Epidermal melanocyte (primary cell): Measurements from ENCODE around the gene CAP1.
A peak's percentile ranks its signal among the peaks of the same experiment; 100 is the strongest.
"Not testable (repeated sequence)": the region's sequence is repeated elsewhere in the genome, so short reads cannot be mapped to it uniquely, and the experiment has no call there.

Experiments
- DNase-seq: peaks from one replicate; pipeline ENCODE4 v3.0.0; 2011; ENCODE audit warnings: low spot score; ENCODE audit not compliant: insufficient read length

The CAP1 gene

DNA sequence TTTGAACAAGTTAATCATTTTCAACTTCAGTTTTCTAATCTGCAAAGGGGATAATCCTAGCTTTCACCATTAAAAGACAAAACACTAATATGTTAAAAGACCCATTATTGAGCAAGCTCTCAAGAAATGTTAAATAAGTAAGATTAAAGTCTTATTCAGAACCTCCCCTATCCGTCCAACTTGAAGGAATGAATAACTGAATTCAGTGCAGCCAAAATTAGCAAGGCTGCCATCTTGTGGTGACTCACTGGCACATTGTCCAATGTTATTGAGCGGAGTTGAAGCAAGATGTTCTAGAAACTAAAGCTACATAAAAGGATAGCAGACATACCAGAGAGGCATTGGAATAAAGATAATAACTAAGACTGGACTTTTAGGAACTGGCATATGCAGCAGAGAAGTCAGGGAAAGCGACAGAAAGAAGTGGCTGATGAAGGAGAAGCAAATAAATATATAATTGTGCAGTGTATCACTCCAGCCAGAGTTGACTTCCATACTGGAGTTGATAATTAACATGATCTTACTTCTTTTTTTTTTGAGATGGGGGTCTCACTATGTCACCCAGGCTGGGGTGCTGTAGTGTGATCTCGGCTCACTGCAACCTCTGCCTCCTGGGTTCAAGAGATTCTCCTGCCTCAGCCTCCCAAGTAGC lies 8.2 kb upstream of the CAP1 start:
- DNase-seq, result no peak

DNA sequence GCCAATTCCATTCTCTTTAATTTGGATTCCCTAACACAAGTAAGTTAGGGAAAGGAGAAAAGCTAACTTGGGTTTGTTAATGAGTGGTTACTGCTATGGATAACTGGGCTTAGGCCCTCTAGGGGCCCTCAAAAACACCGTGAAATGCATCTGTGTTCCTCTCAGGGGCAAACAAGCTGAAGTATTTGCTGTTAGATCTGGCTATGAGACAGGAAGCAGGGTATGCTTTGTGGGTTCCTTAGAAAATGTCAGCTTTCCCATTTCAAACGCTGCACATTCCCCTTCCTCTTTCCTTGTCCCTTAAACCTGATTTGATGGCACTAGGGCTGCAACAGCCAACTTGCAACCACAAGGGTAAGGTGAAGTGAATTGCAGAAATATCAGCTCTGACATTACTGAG lies 5.7 kb upstream of the CAP1 start:
- no peak for DNase-seq

DNA sequence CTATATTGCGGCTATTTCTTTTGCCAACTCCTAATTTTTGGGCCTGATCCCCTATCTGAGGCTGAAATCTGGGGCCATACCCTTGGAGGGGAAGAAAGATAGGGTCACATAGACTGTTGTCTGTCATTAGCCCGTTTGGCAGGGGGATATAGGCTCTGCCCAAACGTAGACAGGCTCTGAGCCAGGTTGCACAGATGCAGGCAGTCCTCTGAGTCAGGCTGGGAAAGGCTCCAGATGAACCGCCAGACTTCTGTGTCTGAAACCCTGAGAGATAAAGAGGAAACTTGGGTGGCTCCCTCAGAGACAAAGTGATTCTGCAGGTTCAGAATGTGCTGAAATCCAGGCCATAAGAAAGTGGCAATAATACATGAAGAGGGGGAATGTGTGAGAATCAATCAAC lies 4.0 kb upstream of the CAP1 start:
- DNase-seq, result no peak

DNA sequence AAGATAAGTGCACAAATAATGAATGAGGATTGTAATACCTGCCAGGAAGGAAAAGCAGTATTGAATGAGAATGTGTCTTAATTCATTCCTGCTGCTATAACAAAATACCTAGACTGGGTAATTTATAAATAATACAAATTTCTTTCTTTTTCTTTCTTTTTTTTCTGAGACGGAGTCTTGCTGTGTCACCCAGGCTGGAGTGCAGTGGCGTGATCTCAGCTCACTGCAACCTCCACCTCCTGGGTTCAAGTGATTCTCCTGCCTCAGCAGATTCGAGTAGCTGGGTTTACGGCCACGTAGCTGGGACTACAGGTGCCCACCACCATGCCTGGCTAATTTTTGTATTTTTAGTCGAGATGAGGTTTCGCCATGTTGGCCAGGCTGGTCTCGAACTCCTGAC lies 3.3 kb upstream of the CAP1 start:
- not testable (repeated sequence) for DNase-seq

DNA sequence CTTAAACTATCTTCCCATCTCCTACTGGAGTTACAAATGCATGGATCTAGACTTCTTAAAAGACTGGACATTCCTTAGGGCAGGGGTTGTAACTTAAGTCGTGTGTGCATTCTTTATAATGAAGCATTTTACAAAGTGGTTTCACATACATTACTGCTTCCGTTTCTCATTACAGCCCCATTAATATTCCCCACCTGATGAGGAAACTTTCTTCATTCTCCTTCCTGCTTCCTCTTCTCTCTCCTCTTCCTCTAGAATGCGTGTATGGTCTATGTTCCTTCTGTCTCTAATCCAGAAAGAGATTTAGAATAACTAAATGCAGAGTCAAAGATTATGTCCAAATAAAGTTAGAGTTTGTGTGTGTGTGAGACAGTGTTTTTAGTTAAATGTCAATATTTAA lies 1.8 kb upstream of the CAP1 start:
- DNase-seq, result no peak

DNA sequence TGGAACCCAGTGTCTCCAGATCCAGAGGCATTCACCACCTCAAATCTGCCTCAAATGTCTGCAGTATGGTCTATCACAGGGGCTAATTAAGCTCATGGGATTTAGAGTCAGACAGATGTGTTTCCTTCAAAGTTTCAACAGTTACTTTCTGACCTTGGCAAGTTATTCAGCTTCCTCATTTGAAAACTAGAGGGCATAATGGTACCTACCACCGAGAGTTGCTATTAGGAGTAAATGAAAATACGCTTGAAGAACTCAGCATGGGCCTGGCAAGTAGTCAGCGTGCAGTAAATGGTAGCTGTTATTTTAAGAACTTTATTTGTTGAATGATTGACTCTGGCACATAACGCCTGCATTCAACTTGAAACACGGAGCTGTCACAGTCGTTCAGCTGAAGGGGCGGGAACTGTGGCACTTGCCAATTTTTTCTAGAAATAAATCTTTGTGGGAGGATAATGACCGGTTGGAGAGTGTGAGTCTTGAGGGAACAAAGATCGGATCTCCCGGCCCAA lies 1.2 kb upstream of the CAP1 start:
- DNase-seq, result no peak

DNA sequence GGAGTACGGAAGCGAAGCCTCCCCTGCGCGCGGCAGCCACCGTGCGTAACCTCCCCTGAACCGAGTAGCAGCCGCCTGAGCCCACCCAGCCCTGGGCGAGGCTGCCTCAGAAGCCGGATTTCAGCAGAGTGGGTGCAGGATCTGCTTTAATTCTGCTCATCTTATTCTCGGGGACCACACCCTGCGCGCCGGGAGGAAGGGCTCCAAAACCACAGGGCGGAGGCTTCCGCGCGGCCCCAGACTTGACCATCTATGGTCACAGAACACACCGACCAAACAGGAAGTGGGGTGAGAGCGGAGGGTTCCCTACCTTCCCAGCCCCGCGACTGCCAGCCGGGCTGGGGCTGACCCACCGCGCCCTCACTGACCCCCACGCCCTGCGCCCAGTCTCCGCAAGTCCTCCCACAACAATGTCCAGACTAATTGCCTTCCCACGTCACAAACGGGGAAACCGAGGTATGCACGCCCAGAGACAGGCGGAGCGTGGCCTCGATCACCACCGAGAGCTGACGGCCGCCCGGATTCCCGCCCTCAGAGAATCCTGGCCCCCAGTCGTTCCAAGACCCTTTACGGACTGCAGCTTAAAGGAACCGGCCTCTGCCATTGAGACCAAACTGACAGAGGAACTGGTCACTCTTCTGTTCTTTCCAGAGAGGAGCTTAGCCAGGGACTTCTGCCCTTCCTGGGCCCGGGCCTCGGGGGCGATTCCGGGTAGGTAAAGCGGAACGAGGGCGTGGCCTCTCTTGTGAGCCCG lies 595 bp upstream of the CAP1 start:
- peak; percentile 31 for DNase-seq

DNA sequence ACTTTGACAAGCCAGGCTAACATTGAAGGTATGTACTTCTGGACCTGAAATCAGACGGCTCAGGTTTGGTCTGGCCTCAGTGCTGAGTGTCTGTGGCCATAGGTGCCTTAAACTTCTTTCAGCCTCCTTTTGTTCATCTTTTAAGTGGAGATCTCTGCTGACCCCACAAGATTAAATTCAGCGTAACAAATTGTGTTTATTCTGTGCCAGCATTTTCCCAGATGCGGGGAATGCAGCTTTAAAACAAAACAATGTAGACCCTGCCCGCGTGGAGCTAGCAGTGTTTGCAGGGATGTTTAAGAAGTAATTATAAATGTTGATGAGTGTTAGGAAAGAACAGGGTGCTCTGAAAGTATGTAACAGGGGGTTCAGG lies 923 bp downstream of the CAP1 start:
- DNase-seq, result no peak

DNA sequence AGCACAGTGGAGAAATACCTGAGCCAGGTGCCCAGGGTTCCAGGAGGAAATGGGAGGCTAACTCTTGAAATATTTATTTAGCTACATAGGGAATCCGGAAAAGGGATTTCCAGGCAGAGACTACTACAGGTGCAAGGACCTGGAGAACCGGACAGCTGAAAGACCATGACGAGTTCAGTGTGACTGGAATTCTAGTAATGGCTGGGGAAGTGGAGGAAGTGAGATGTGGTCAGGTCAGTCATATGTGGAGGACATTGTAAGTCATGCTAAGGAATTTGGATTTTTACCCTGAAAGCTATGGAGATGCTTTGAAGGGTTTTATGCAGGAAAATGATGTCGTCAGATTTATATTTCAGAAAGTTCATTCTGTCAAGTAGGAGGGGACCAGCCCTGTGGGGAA lies 1.8 kb downstream of the CAP1 start:
- no peak for DNase-seq

DNA sequence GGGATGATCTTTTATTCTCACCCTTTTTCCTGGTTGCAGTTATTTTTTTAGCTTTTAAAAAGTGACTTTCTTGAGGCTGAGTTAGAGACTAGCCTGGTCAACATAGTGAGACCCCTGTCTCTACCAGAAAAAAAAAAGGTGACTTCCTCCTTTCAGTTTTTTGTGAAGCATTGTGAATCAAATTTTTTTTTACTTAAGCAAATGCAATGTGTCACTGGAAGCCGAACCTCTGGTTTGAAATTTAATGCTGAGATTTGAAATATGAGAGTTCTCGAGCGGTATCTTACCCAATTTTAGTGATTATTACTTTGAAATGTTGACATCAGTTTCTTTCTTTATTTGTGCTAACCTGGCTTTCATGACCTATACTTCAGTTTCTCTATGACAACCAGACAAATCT lies 3.6 kb downstream of the CAP1 start:
- DNase-seq, result no peak

DNA sequence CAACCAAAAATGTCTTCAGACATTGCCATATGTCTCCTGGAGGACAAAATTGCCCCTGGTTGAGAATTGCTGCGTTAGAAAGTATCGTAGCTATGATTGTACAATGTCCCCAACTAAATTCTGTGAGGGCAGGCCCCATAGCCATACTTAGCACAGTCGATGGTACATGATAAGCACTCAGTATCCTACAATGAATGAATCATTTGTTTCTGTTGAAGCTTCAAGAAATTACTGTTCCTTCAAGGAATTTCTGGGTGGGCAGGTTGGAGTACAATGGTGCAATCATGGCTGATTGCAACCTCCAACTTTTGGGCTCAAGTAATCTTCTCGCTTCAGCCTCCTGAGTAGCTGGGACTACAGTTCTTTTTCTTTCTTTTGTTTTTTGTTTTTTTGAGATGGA lies 4.7 kb downstream of the CAP1 start:
- DNase-seq, result no peak

DNA sequence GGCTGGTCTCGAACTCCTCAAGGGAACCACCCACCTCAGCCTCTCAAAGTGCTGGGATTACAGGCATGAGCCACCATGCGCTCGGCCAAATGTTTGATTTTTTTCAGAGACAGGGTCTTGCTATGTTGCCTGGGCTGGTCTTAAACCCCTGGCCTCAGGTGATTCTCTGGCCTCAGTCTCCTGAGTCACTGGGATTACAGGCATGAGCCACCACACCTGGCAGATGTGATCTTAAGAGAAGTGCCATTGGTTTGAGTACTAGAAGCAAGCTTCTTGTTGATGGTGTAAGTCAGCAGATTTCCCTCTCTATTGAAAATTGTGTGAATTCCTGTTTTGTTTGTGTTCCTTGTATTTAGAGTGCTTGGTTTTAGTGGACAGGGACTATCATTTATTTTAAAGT lies 5.2 kb downstream of the CAP1 start:
- DNase-seq, result no peak

DNA sequence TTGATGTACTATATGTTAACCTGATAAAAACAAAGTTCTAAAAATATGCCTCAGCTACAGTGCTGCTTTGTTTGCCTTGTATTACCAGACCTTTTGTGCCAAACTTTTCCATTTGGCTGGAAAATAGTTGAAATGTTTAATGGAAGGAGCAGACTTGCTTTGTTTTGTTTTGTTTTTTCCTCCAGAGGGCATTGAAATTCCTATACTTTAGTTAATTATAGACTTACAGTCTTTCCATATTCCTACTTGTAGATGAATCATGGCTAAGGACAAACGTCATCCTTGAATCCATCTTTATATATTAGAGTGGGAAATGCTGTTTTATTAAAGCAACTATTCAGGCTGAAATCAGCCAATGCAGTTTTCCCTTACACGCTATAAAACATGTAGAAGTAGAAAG lies 6.7 kb downstream of the CAP1 start:
- no peak for DNase-seq

DNA sequence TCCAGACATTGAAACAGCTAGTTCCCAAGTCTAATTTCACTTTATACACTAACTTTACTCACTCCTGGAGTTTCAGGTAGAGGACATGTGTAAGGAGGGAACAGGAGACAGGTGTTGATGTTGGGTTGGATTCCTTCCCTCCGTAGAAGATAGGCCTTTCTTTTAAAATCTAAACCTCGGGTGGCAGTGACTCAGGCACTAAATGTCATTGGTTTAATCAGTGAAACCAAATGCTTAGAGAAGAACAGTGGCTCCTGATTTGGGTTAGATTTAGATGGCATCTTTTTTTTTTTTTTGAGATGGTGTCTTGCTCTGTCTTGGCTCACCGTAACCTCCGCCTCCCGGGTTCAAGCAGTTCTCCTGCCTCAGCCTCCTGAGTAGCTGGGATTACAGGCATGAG lies 7.2 kb downstream of the CAP1 start:
- no peak for DNase-seq

DNA sequence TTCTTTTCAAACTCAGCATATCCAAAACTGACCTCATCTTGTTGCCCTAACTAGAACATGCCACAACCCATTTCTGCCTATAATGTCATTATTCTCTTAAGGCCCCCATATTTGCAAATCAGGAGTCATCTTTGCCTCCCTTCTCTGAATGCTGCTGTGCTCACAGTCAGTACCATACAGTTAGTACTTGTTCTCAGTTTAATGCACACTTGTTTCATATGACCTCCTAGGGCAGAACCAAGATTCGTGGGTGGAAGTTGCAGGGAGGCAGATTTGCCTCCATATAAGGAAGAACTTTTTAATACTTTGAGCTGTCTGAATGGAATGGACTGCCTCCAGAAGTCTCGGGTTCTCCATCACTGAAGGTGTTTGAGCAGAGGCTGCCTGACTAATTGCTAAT lies 9.2 kb downstream of the CAP1 start:
- no peak for DNase-seq

DNA sequence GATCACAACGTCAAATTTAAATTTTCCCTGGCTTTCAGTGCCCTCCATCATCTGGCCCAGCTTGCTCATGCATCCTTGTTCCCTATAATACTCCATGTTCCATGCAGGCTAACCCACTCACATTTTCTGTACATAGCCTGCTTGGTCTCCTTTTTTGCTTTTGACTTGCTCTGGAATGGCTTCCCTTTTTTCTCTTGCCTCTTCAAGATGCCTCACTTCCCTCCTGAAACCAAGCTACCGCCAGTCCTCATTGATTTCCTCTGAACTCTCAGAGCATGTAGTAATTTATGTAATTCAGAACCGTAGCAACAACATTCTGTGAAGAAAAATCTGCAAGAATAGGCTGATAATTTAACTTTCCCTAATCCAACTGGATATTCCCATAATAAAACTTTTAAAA lies 10.3 kb downstream of the CAP1 start:
- no peak for DNase-seq

DNA sequence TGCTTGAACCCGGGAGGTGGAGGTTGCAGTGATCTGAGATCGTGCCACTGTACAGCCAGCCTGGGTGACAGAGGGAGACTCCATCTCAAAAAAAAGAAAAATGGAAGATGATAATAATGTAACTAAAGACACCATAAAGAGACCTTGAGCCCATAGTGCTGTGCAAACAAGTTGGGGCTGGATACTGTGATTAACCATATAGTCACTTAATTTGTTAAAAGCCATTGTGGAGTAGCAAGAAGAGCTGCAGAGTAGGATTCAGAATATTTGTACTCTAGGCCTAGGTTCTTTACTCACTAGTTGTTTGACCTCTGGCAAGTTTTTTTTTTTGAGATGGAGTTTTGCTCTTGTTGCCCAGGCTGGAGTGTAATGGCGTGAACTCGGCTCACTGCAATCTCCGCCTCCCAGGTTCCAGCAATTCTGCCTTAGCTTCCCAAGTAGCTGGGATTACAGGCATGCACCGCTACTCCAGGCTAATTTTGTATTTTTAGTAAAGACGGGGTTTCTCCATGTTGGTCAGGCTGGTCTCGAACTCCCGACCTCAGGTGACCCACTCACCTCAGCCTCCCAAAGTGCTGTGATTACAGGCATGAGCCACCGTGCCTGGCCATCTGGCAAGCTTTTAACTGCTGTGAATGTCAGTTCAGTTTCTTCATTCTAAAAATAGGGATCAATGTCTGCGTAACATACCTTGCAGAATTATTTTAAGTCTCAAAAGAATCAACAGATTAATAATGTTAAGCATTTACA lies 12.8 kb downstream of the CAP1 start:
- DNase-seq, result no peak

DNA sequence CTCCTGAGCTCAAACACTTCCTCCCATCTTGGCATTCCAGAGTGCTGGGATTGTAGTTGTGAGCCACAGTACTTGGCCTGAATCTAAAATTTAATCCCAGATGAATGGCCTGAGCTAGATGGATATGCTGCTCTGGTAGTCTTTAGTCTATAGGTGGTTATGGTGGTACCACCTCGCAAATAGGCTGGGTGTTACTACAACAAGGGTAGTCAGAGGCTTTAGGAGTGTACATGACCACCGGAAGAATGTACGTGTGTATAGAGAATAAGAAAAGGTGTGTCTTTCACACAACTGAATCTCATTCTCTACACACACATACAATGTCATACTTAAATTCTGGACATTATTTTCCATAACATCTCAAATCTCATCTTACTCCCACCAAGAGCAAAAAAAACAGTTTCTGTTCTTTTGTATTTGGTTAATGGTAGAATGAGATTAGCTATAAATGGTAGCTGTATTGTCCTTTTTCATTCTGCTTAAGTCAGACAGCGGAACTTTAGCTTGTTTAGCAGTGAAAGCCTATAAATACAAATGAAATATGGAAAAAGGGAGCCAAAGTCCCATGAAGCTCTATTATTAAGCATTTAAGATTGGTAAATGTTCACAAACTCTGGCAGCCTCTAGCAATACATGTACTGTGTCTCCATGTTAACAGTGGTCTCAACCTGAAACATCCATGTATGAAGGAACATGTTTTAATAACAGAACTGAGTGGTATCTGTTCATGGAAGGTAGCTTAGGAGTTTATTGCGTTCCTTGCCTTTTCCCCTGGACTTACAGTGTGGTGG lies 16.2 kb downstream of the CAP1 start:
- DNase-seq, result no peak

DNA sequence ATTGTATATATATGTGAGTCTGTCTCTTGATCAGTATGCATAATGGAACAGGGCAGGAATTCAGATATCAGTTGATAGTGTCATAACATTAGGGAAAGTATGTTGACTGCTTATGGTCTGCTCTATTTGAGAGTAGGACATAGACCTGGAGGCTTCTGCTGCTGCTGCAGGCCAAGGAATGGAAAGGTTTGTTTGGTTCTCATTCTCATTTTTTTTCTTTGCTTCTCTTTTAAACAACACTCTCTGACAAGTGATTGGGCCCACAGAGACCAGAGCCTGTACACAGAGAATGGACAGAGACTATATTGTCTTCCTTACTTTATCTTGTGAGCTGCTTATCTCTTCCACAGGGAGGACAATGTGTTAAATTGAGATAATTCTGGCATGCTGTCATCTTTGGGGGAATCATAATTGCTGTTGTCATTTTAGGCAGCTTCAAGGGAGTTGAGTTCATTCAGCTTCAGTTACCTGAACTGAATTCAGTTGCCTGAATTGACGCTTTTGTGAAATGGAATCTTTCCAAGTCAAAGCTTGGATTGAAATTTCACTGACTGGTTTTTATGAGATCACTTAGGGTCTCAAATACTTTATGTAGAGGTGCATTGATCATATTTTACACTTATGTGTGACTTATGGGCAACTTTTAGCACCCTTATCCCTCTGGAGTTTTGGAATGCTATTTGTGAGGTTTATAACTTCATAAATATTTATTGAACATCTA lies 16.9 kb downstream of the CAP1 start:
- no peak for DNase-seq

DNA sequence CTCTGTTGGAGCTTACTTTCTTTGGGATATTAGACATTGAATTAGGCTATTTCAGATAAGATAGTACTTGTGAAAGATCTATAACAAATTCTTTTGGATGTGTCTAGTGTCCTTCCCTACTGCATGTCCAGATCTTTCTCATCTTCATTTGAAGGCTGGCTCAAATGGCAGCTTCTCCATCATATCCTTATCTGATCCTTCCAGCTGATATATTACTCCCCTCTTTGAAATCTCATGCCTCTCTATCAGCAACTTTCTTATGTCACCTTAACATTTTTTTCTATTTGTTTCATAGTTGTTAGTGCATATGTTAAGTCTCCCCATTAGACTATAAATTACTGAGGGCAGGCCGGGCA lies 17.5 kb downstream of the CAP1 start:
- no peak for DNase-seq
